Measurements from ENCODE around the gene SNX33. TPM values are rescaled to one million over a fixed set of nuclear protein-coding genes. Genes with fewer than 3 reads are reported as not detected.

SNX33 gene
- total and polyA plus RNA-seq, 2 of the 13 experiments (the other 11 are each of a cell fraction or from before 2014, with no cell fraction given) = 11.0 to 11.6 TPM

DNA sequence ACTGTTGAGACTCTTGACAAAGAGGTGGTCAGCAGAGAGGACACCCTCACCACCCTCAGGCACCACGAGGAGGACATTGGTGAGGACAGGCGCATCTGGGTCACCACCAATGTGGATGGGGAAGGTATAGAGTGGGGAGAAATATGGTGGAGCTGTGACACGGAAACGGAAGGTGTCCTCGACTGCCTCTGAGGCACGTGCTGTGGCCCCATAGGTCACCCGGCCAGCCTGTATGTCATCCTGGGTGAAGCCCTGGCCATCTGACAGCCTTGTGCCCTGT lies 40.5 kb downstream of the SNX33 start (continued):
- no peak for TF ChIP-seq RELA (CRISPR knock-in tag; IDR thresholded peaks at IDR 0.05)
- TF ChIP-seq MTERF4 (CRISPR knock-in tag; IDR thresholded peaks at IDR 0.05) = no peak
- TF ChIP-seq SYNCRIP (IDR thresholded peaks at IDR 0.05; ENCODE audit: insufficient read depth, low read depth, low read length) = no peak
- TF ChIP-seq ZNF230 (CRISPR knock-in tag; IDR thresholded peaks at IDR 0.05) = no peak
- TF ChIP-seq ZNF784 (CRISPR knock-in tag; IDR thresholded peaks at IDR 0.05; ENCODE audit: borderline replicate concordance) = no peak
- TF ChIP-seq TCF7 (IDR thresholded peaks at IDR 0.05; ENCODE audit: low read depth) = no peak
- TF ChIP-seq GZF1 (CRISPR knock-in tag; IDR thresholded peaks at IDR 0.05) = no peak
- TF ChIP-seq ZNF512B (CRISPR knock-in tag; IDR thresholded peaks at IDR 0.05; ENCODE audit: borderline replicate concordance) = no peak
- no peak for TF ChIP-seq DBP (CRISPR knock-in tag; IDR thresholded peaks at IDR 0.05; ENCODE audit: not compliant biosample characterization)
